Effector CD4-positive, alpha-beta T cell (primary cell): ENCODE data around the gene TFAP2E.

Source experiments
- DNase-seq: peaks from one replicate; pipeline ENCODE4 v3.0.0-alpha.2; 2020
- total RNA-seq: gene quantifications from one replicate; lab custom pipeline; 2026; lab: John Stamatoyannopoulos, UW

The TFAP2E gene
- 5.1 reads per million, percentile 20 among the genes with 10 or more reads in this experiment for total RNA-seq

GRCh38 chr1:35573198-35574124, at the start of gene TFAP2E:
Gene TFAP2E, plus strand, starts transcription at chr1:35573314. Its CDS starts 264 bp downstream, at chr1:35573578.
- DNase-seq, result no peak

GRCh38 chr1:35524106-35524505, 49.0 kb upstream of the TFAP2E start:
- DNase-seq, result no peak

- DNase-seq, result no peak
These were observed 42.9 kb upstream of the TFAP2E start for GRCh38 chr1:35530168-35530567.

- DNase-seq, result no peak
These were observed 42.2 kb upstream of the TFAP2E start for GRCh38 chr1:35530946-35531345.

- DNase-seq, result no peak
These were observed 41.7 kb upstream of the TFAP2E start for GRCh38 chr1:35531368-35531767.

- DNase-seq, result no peak
These were observed 40.5 kb upstream of the TFAP2E start for GRCh38 chr1:35532497-35533223.

GRCh38 chr1:35533586-35533985, 39.5 kb upstream of the TFAP2E start:
- DNase-seq, result no peak

- DNase-seq, result no peak
These were observed 37.9 kb upstream of the TFAP2E start for GRCh38 chr1:35535243-35535642.

GRCh38 chr1:35536556-35537162, 36.5 kb upstream of the TFAP2E start:
- DNase-seq, result no peak

- no peak for DNase-seq
These were observed 35.3 kb upstream of the TFAP2E start for GRCh38 chr1:35537806-35538205.

- DNase-seq, result no peak
These were observed 33.9 kb upstream of the TFAP2E start for GRCh38 chr1:35539073-35539823.

- no peak for DNase-seq
These were observed 33.3 kb upstream of the TFAP2E start for GRCh38 chr1:35539824-35540261.

- peak; percentile 24 for DNase-seq
These were observed 28.1 kb upstream of the TFAP2E start for GRCh38 chr1:35544976-35545375.

GRCh38 chr1:35546614-35547013, 26.5 kb upstream of the TFAP2E start:
- no peak for DNase-seq

- DNase-seq, result no peak
These were observed 19.3 kb upstream of the TFAP2E start for GRCh38 chr1:35553851-35554250.

- no peak for DNase-seq
These were observed 18.6 kb upstream of the TFAP2E start for GRCh38 chr1:35554266-35555211.

GRCh38 chr1:35555212-35555584, 17.9 kb upstream of the TFAP2E start:
- no peak for DNase-seq

GRCh38 chr1:35555601-35556477, 17.3 kb upstream of the TFAP2E start:
- DNase-seq, result no peak

- no peak for DNase-seq
These were observed 16.5 kb upstream of the TFAP2E start for GRCh38 chr1:35556484-35557117.

- no peak for DNase-seq
These were observed 15.9 kb upstream of the TFAP2E start, which contains the start of gene KIAA0319L for GRCh38 chr1:35557118-35557610. Gene KIAA0319L, minus strand, starts transcription at chr1:35557403. Its CDS starts 2,912 bp downstream, at chr1:35554491.
